ENCODE results near the gene DTX3.

DNA sequence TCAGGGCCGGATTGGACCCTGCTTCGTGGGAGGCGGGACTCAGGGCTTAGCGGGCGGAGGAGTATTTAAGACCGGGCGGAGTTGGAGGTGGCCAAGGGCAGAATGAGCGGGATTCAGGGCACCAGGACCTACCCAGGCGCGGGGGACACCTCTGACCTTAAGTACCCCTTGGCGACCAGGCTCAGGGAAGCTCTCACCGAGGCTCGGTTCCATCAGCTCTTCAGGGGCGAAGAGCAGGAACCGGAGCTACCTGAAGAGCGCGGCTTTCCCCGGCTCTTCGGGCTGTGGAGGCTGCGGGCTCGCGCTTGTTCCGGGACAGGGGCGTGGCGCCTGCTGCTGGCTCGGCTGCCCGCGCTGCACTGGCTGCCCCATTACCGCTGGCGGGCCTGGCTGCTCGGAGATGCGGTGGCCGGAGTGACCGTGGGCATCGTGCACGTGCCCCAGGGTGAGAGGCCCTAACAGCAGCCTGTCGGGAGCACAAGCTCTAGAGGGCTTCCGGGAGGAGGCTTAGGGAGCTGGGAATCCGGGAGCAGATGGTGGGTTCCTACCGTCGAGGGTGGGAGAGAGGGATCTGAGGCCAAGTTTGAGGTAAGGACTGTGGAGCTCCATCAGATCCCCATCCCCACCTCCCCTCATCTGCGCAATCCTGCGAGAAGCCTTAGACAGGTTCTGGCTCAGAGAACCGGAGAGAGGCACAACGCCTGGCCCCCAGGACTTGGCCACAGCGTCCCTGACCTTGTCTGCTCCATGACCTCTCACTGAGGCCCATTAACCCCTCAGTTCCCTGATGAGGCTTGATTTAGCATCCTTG lies 15.0 kb downstream of the DTX3 start:
- TF ChIP-seq, protein P1, sequence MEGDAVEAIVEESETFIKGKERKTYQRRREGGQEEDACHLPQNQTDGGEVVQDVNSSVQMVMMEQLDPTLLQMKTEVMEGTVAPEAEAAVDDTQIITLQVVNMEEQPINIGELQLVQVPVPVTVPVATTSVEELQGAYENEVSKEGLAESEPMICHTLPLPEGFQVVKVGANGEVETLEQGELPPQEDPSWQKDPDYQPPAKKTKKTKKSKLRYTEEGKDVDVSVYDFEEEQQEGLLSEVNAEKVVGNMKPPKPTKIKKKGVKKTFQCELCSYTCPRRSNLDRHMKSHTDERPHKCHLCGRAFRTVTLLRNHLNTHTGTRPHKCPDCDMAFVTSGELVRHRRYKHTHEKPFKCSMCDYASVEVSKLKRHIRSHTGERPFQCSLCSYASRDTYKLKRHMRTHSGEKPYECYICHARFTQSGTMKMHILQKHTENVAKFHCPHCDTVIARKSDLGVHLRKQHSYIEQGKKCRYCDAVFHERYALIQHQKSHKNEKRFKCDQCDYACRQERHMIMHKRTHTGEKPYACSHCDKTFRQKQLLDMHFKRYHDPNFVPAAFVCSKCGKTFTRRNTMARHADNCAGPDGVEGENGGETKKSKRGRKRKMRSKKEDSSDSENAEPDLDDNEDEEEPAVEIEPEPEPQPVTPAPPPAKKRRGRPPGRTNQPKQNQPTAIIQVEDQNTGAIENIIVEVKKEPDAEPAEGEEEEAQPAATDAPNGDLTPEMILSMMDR (conservative IDR thresholded peaks at IDR 0.05), result no peak
- TF ChIP-seq EZH2 (IDR thresholded peaks at IDR 0.05; ENCODE audit: low read depth), result no peak

All from PC-9 (cell line).